COLO668 (cell line): ENCODE measurements around the gene GPC1.
A peak's percentile ranks its signal among the peaks of the same experiment; 100 is the strongest.

Experiments used
- DNase-seq: peaks from one replicate; lab custom pipeline; 2025; ENCODE audit not compliant: unreplicated experiment; lab: John Stamatoyannopoulos, UW

GPC1 gene

GRCh38 chr2:240510513-240511210 is 75.2 kb downstream of the GPC1 start:
- no peak for DNase-seq

GRCh38 chr2:240511351-240512108 is 76.1 kb downstream of the GPC1 start:
- DNase-seq: no peak

- no peak for DNase-seq
Observed at GRCh38 chr2:240512109-240512485, 76.6 kb downstream of the GPC1 start.

GRCh38 chr2:240512666-240513535 is 77.4 kb downstream of the GPC1 start:
- DNase-seq: no peak

- DNase-seq: peak; percentile 62
Observed at GRCh38 chr2:240513549-240514287, 78.3 kb downstream of the GPC1 start.

GRCh38 chr2:240514631-240515030 is 79.2 kb downstream of the GPC1 start:
- no peak for DNase-seq

GRCh38 chr2:240517342-240517741 is 81.9 kb downstream of the GPC1 start:
- no peak for DNase-seq
